ENCODE data around the gene GGNBP2. TPM values are rescaled to one million over a fixed set of nuclear protein-coding genes. Genes with fewer than 3 reads are reported as not detected.

Gene GGNBP2
- polyA plus RNA-seq, 5 donors: 77.3 to 97.0 (median 95.6) TPM

DNA sequence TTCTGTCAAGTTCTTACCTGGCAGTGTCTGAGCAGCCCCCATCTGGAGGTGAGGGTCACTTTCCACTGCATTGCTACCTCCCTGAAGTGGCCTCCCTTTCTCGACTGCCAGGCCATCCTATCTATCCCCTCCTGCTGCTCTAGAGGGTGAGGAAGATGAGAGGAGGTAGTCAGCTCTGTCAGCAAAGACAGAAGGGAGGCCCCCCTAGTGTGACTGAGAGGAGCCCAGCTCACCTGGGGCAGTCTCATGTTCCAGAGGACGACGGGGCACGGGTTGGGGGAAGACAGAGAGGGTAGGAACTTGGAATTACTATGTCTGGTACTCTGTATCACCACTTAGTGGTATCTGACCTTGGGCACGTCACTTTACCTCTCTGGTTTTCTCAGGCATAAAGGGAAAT is 32.1 kb upstream of the GGNBP2 start:
- no peak for DNase-seq

DNA sequence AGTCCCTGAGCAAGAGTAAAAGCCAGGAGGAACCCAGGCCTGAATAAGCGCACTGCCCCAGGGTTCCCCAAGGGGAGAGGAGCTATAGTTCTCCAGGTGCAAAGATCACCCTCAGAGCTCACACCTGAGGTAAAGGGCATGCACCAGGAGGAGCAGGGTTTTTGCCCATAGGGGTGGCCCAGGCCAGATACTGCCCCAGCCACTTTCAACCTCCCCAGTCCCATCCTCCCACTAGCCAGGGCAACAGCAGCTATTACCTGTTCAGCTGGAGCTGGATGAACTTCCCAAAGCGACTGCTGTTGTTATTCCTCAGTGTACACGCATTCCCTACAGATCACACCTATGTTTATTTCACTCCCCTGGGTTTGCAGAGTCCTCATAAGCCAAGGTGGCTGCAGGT is 29.9 kb upstream of the GGNBP2 start:
- no peak for DNase-seq

DNA sequence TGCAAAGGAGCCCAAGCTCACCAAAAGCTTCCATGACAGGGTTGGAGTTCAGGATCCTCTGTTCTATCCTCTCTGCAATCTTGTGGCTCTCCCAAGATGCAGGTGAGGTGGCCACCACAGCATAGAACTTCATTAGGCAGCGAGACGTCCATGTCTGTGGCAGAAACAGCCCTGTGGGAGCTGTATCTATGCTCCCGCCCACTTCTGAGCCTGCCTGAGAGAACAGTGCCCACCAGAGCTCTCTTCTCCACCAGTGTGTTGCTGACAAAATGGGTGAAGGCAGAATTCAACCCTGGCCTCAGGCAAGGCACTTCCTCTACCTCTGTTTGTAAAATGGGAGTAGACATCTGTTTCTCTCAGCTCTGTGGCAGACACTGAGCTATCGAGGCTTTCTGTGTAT is 28.9 kb upstream of the GGNBP2 start:
- DNase-seq: no peak

DNA sequence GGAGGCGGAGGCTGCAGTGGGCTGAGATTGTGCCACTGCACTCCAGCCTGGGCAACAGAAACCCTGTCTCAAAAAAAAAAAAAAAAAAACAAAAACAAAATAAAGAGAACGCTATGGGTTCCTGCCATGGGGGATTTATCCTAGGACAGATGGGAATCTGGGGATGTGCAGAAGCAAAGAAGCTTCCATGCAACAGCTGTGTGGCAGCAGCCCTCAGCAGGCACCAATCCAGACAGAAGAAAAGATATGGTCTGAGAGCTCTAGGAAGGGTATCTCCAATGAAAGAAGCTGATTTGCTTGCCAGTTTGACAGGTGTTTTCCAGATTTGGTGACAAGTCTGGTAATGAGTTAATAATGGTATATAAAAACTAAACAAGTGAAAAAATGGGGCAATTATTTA is 21.6 kb upstream of the GGNBP2 start:
- DNase-seq: no peak

DNA sequence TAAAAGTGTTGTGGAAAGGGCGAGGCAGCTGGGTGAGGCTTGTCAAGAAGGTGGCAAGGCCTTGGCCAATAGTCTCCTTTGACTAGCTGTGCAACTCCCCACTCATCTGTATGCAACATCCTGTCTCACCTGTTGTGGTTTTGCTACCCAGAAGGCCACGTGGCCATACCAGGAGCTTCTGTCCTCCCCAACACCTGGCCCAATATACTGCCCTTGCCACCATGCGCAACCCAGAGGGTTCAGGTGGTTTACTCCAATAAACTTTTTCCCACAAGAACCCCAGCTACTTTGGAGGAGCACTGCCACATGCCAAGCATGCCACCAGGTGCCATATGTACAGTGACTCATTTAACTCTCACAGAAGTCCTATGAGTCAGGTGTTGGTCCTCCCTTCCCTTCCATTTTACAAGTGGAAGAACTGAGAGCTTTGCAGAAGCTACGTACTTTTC is 20.3 kb upstream of the GGNBP2 start:
- DNase-seq: no peak

DNA sequence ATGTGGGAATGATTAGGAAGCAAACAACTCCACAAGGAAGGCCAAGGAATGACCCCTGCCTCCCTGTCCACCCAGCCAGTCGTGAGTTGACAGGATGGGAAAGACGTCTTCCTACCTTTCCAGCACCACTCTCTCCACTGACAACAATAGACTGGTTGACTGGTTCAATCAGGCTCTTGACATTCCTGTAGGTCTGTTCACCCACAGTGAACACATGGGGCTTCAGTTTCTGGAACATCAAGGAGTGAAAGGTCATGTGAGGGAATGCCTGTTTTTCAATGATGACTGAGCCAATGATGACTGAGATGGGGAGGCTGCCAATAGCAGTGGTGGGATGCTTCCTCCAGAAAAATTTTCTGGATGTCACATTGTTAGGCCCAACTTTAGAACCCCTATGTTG is 19.6 kb upstream of the GGNBP2 start:
- no peak for DNase-seq

DNA sequence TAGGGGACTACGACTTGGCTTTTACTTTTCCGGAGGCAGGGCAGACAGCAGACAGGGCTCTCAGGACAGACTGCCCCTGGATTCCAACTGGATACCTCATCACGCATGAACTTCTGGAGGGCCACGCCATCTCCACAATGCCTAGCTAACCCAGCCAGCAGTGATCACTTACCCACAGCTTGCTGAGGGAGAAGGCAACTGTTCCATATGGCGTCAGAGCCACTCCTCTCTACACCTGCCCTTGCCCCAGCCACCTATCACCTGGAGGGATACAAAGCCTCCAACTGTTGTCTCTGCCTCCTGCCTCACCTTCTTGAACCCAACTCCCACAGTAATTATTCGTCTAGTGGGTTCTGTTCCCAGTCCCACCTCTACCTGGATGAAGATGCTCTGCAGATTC is 18.8 kb upstream of the GGNBP2 start:
- no peak for DNase-seq

DNA sequence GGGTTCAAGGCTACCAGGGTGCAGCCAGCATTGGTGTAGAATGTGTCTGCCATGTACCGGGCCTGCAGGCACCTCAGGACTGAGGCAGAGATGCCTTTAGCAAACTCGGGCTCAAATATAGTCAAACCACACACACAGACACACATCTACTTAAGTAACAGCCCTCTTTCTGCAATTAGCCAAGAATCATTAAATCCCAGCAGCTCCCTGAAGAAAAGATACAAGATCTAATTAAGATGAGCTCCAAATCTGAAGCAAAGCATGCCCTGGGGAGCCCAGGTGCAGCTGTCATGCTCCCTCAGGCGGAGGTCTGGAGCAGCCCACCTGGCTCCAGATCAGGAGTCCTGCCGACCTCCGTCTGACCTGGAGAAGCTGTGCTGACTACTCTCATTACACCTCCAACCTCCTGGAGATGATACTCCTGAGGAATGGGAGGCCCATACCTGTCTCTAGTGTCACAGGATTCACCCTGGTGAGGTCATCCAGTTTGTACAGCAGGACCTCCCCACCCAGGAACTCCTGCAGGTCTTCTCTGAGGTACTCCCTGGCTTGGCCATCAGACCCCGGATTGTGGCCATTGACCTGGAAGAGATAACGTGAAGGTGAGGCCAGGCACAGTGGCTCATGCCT is 17.0 kb upstream of the GGNBP2 start:
- no peak for DNase-seq

DNA sequence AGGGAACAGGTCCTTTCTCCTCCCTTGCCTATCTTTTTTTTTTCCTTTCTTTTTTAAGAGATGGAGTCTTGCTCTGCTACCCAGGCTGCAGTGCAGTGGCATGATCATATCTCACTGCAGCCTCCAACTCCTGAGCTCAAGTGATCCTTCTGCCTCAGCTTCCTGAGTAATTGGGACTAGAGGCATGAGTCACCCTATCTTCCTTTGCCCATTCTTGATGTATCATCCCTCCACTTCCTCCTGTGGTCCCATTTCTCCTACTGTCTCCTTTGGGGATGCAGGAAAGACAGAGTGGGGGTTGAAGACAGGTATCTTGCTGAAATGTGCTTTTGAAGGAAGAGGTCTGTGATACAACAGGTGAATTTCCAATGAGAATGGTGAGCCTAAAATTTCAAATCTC is 15.6 kb upstream of the GGNBP2 start:
- no peak for DNase-seq

DNA sequence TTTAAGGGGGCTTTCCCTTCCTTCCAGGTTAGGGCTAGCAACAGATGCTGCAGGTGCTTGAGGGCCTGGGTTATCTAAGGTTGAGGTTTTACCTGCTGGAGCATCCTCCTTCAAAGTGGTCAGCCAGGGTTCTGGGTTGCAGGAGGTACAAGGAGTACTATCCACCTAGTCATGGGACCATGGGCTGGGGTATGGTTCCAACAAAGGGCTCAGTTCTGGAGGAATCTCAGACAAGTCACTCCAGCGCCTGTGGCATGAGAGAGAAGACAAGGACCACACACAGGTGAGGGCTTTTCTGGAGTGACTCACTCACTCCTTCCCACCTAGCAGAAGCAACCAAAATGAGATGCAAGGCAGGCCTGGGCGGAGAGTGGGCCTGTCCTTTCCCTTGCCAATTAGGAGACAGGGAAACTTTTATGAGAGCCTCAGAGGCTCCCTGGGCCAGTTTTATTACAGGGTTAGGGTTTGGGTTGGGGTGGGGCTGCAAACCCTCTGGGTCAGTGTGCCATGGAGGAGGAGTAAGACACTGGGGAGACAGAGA is 12.2 kb upstream of the GGNBP2 start:
- no peak for DNase-seq

DNA sequence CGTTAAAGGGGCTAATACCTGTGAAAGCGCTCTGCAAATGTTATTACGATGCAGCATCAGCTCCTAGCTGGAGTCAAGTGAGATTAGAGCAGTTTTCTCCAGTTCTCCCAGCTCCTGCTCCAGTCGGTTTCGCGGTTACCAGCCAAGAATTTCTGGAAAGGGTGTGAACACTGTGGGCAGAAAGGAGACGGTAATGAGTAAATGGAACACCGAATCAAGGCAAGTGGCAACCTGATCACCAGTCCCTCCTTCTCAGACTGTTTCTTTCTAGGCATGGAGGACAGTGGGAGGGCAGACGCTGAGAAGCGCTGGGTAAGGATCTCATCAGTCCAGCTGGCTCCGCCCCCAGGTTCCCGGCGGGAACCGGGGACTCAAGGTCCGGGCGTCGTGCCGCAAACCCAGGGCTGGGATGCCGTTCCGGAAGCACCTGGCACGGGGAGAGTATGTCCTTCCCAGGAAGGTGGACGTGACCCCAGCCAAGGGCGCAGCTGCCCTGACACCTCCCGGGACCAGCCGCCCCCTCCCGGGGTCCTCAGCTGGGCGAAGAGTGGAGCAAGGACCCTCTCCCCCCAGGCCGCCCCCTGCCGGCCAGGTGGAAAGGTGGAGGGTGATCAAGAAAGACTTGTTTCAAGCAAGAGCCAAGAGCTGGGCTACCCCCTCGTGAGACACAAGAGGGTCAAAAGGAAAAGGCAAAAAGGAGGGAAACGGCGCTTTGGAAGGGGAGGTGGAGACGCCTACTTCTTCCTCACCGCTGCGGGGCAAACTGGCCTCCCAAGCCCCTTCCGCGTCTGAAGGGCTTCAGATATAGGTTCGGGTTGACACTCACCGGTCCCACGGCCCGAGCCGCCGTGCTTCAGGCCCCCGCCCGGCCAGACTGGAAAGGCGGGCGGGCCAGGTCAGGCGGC is 10.5 kb upstream of the GGNBP2 start:
- DNase-seq: peak; percentile 35 to 36

DNA sequence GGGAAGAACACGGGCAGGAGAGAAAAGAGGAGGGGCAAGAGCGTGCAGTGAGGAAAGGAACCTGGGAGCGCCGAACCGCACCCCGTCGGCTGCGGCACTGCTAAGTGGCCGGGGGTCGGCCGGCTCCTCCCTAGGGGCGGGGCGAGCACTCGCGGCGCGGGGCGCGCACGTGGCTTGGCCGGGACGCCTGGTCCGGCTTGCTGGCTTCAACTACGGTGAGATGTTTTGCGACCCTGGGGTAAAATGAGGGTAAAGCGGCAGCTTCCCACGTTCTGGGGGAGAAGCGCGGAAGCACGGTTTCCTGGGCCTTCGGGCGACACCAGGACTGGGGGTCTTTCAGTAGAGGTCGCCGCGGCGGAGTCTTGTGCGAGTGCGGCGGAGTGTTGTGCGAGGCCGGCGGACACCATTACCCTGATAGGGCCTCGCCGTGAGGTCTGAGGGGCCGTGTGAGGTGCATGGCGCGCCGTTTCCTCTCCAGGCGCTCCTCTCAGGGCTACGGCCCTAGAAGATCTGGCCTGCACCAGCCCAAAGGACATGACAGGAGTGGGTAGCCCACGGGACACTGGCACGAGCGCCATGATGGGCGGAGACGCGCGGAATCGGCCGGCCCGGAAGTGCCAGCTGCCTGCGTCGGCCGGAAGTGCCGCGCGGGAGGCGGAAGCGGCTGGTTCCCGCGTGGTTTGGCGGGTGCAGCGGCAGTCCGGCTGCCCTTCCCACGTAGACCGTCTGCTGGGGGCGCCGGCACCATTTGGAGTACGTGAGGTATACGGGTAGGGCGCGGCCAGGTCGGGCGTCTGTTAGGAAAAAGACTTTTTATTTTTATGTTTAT is 9.7 kb upstream of the GGNBP2 start, which contains the start of the genes MYO19 and PIGW:
Gene MYO19, minus strand, starts transcription at position 29 of the 829 bp plus-strand sequence. CDS start 2,330 bp downstream, outside the sequence.
Gene PIGW, plus strand, starts transcription at position 148 of the 829 bp plus-strand sequence. CDS start 2,115 bp downstream, outside the sequence.
- DNase-seq: peak; percentile 86

DNA sequence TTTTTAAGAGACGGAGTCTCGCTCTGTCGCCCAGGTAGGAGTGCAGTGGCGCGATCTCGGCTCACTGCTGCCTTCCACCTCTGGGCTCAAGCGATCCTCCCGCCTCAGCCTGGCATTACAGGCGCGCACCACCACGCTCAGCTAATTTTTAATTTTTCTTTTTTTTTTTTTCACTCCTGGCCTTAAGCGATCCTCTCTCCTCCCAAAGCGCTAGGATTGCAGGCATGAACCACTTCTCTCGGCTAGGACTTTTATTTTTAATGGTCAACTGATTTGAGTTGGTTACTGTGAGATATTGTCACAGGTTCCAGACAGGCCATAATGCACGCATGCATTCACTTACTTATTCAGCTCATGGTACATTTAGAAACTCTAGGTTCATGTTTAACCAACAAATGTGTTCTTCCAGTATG is 9.0 kb upstream of the GGNBP2 start:
- no peak for DNase-seq

DNA sequence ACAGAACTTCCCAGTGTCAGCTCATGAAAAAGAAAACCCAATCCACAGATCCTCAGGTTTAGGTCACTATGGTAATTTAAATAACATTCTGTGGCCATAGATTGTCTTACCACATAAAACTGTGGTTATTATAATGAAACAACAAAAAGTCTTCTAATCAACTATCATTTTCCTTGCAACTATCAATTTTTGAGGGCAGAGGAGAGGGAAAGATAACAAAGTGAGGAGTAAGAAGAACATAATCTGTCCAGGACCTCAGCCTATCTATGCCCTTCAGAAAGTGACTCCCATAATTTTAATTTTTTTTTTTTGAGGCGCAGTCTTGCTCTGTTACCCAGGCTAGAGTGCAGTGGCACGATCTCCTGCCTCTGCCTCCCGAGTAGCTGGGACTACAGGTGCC is 4.0 kb upstream of the GGNBP2 start:
- no peak for DNase-seq

DNA sequence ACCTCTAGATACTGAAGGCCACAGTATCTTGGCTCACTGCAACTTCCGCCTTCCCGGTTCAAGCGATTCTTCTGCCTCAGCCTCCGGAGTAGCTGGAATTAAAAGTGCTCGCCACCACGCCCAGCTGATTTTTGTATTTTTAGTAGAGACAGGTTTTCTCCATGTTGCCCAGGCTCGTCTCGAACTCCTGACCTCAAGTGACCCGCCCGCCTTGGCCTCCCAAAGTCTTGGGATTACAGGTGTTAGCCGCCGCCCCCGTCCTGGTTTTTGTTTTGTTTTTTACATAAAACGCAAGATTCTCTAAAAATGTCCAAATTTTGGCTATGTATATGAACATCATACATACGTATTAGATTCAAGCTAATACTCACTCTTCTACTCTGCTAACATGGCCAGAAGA is 2.0 kb upstream of the GGNBP2 start:
- no peak for DNase-seq

DNA sequence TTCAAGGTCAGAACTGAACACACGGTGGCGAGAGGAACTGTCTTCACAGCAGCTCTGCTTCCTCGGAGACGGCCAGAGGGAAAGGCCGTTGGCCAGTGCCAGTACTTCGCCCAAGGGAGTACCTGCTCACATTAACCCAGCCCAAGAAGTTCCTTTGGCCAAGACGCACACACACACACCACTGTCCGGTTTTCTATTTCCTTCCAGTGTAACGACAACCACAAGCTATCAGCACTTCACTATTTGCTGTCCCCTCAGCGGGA is 744 bp upstream of the GGNBP2 start:
- no peak for DNase-seq

DNA sequence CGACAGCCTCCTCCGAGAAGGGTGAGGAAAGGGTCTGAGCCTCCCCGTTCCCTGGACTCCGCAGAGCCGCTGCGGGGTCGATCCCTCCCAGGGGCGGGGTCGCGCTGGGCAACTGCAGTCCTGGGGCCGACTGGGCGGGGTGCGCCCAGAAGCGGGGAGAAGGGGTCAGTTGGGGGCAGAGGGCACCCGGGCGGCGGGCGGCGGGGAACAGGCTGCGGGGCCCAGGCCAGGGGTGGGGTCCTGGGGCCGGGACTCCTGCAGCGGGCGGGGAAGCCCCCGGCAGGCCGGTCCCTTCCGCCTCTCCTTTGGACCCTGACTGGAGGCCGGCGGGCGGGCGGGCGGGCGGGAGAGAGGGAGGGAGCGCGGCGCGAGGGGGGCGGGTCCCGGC is 352 bp downstream of the GGNBP2 start:
- DNase-seq: peak in 1 of 2 donors; percentile 91

DNA sequence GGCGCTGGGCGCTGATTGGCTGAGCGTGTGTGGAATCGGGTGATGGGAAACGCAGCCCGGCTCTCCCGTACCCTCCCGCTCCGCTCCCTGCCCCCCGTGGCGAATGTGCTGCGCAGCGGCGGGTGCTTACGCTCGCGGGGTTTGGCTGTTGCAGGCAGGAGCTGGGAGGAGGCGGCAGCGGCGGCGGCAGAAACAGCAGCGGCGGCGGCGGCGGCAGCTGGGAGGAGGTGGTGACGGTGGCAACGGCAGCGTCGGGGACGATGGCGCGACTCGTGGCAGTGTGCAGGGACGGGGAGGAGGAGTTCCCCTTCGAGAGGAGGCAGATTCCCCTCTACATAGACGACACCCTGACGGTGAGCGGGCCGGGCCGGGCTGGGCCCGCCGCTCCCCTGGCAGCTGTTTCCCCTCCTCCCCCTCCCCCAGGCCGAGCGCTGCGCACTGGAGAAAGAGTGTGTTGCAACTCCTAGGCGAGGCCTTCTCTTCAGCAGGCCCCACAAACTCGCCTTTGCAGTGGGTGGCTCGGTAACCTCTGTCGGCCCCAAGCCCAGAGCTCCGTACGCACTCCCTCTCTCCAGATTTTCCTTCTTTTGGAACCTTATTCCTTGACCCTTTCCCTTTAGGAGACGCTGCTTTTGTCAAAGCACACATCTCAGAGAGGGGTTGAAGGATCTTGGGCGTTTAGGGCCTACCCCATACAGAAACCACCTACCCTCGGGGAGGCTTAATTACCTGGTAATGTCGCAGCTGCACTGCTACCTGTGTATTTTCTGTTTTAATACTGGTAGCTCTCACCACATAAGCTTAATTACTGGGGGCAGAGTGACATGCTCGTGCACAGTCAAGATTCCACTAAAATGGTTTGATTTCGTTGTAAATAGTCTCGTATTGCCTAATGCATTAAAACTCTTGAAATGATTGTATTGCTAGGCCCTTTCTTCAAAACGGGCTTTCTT is 1.0 kb downstream of the GGNBP2 start:
- peak; percentile 96 to 97 for DNase-seq

DNA sequence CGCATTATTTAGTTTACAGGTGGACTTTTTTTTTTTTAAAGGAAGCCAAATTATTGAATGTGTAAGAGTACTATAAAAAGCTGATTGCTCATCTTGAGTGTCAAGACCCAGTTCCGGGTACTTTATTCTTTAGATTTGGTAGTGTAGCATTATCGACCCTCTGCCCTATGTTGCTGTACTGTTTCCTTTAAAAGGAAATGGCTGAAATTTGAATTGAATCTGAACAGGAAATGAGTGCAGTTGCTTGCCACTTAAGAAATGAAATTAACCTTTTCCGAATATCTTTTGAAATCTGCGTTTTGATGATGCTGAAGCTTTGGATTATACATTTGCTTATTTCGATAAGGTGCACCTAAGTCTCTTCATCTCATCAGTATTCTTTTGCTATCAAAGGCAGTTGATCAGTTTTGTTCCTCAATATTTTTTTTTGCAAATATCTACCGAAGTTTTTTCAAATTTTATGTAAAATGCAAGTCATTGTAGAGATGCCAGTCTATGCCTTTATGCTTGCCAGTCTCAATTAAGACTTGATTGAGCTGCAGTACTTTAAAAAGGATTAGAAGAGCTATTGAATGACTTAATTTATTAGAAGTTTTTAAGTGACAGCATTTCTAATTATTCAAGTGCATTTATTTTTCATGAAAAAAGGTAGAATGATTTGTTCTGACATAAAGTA is 1.8 kb downstream of the GGNBP2 start:
- no peak for DNase-seq

DNA sequence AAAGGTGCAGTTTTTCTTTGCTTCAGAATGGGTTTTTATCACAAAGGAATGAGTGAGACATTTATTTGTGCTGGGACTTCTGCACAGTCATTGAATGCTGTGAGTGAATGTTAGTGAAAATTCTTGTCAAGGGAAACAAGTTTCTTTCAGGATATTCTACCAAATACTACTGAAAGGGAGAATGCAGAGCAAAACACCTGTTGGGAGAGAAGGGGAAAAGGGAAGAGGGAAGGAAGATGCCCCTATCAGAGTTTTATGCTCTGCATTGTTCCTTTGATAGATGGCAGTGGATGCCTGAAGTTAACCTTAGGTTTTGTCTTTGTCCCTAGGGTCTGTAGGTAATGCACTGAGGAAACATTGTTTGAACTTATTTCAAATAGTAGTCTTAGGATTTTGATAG is 3.1 kb downstream of the GGNBP2 start:
- no peak for DNase-seq

All from right lung (tissue), 5 donors.